Myocyte (in vitro differentiated cells): ENCODE measurements around the gene PAN3. TPM values are rescaled to one million over a fixed set of nuclear protein-coding genes. Genes with fewer than 3 reads are reported as not detected.
"Not testable (repeated sequence)": the region's sequence is repeated elsewhere in the genome, so short reads cannot be mapped to it uniquely, and the experiment has no call there.

ENCODE experiments used
- DNase-seq: peaks from one replicate; pipeline ENCODE4 v3.0.0-alpha.2; 2012; ENCODE audit warnings: low read depth
- polyA plus RNA-seq: library from polyadenylated mRNA; unstranded; fragments of >200 nt; gene quantifications from one replicate; pipeline ENCODE4 v1.2.1, GENCODE V29; 2012; ENCODE audit warnings: missing spikeins
- total RNA-seq: library from RNA; depleted of rRNA; stranded (reverse); fragments of >200 nt; gene quantifications from 2 replicates; pipeline ENCODE4 v1.2.3, GENCODE V29; 2014

The PAN3 gene, protein sequence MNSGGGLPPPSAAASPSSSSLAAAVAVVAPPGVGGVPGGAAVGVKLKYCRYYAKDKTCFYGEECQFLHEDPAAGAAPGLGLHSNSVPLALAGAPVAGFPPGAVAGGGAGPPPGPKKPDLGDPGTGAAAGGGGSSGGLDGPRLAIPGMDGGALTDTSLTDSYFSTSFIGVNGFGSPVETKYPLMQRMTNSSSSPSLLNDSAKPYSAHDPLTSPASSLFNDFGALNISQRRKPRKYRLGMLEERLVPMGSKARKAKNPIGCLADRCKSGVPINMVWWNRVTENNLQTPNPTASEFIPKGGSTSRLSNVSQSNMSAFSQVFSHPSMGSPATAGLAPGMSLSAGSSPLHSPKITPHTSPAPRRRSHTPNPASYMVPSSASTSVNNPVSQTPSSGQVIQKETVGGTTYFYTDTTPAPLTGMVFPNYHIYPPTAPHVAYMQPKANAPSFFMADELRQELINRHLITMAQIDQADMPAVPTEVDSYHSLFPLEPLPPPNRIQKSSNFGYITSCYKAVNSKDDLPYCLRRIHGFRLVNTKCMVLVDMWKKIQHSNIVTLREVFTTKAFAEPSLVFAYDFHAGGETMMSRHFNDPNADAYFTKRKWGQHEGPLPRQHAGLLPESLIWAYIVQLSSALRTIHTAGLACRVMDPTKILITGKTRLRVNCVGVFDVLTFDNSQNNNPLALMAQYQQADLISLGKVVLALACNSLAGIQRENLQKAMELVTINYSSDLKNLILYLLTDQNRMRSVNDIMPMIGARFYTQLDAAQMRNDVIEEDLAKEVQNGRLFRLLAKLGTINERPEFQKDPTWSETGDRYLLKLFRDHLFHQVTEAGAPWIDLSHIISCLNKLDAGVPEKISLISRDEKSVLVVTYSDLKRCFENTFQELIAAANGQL
- total RNA-seq: 10.0 and 12.5 TPM in 2 replicates
- polyA plus RNA-seq: 6.6 TPM

DNA sequence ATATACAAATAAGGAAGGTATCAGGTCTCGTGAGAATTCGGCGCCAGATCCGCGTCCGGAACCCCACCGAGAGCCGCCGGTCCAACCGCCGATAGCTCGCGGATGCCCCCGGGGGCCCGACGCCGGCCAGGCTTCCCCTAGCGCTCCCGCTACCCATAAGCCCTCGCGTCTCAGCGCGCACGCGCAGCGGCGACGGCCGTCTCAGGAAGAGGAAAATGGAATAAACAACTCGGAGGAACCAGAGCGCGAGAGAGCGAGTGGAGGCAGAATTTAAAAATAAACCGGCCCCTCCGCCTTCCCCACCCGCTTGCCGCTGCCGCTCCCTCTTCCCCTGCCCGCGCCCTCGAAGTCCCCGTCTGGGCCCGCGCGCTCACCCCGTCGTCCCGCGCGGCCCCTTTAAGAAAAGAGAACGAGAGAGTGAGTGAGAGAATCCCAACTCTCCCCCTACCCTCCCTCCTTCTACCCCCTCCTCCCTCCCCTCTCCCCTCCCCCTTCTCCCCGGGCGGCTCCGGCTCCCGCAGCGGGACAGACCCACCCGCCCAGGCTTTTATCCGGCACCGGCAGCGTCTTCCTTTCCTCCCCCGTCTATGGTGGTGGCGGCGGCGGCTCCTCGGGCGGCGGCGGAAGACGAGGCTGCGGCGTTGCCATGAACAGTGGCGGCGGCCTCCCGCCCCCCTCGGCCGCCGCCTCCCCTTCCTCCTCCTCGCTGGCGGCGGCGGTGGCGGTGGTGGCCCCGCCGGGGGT is at the start of gene PAN3:
TSS of gene PAN3 (plus strand) at position 534 of the 744 bp plus-strand sequence. CDS start at position 647, 113 bp downstream.
- peak; percentile 93 for DNase-seq

DNA sequence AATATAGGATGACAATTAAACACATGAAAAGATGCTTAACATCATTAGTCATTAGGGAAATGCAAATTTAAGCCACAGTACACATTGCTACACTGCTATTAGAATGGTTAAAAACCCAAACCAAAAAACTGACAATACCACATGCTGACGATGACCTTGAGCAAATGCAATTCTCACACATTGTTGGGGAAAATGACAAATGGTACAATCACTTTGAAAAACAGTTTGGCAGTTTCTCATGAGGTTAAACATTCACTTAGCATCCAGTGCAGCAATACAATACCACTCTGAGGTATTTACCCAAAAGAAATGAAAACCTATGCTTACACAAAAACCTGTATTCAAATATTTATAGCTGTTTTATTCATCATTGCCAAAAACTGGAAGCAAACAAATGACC is 49.3 kb upstream of the PAN3 start:
- DNase-seq: no peak

DNA sequence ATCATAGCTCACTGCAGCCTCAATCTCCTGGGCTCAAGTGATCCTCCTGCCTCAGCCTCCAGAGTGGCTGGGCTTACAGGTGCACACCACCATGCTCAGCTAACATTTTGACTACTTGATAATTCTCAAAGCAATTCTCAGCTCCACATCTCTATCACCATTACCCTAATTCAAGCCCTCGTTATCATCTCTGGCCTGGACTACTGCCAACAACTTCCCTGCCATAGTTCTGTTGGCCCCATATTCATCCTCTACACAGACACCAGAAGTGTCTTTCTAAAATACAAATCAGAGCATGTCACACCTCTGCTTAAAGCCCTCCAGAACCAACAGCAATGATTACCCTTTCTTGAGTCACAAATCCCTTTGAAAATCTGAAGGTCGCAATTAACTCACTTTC is 45.9 kb upstream of the PAN3 start:
- no peak for DNase-seq

DNA sequence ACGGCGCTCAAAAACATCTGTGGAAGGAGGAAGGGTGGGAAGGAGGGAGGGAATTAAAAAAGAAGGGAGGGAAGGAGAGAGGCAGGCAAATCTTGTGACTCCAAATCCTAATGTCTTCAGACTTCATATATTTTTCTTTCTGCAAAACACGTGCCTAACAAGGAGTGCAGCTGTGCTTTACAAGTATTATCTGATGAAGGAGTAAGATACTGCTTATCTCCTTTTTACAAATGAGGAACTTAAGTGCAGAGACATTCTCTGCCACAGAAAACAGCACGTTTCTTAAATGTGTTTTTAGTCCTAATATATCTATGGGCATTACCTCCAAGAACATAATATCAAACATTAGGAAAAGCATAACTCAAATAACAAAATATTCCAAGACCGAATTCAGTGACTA is 44.5 kb upstream of the PAN3 start:
- no peak for DNase-seq

DNA sequence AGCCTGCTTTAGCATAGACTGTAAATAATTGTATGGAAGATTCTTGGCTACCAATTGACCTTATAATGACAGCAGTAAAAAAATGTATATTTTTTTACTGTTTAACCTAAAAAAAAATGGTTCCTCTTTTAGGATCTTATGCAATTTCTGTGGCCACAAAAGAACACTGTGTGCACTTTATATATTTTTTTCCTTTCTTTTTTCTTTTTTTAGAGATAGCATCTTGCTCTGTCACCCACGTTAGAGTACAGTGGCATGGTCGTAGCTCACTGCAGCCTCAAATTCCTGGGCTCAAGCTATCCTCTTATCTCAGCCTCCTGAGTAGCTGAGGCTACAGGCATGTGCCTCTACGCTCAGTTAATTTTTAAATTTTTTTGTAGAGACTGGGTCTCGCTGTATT is 44.0 kb upstream of the PAN3 start:
- DNase-seq: no peak

DNA sequence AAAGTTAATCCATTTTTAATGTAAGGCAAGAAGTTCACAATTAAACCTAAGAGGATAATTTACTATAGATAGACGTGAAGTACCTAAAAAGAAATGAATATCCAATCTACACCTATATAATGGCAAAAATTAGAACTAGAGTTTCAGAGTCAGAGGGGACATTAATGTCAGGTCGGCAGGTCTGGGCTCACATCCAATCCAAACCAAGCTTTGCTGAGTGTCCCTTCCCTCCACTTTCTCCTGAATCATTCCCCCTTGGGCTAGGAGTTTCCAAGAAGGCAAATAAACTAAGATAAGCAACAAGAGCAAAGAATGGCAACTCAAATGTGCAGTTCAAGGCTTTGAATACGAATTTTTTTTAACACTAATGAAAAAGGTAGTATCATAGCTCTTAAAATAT is 40.8 kb upstream of the PAN3 start:
- no peak for DNase-seq

DNA sequence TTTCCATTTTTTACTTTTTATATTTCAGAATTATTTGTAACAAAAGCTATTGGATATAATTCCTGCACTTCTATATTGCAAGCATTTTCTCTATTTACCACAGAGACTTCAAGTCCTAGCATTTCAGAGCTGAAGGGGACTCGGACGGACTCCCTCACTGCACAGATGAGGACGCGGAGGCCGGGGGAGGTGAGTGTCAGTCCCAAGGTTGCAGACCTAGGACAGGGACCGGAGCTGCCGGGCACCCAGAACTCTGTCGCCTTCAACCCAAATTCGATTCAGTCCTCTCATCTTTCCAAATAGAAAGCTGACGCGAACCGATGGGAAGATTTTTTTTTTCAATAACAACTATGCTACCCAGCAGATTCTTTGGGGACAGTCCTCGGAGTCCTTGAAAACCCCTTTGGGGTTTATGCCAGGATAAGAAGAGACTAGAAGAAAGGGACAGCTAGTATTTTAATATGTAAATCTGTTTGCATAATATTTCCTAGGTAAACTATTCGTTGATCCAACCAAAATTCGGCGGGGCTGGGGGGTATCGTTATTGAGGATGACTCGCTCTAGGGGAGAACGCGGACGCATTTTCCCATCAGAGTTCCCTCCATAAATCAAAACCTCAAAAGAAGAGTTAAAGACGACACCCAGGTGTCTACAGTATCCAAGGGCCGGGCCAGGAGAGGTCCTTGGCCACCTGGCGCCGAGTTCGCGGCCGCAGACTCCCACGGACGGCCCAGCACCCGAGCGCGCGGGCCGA is 38.8 kb upstream of the PAN3 start:
- DNase-seq: no peak

DNA sequence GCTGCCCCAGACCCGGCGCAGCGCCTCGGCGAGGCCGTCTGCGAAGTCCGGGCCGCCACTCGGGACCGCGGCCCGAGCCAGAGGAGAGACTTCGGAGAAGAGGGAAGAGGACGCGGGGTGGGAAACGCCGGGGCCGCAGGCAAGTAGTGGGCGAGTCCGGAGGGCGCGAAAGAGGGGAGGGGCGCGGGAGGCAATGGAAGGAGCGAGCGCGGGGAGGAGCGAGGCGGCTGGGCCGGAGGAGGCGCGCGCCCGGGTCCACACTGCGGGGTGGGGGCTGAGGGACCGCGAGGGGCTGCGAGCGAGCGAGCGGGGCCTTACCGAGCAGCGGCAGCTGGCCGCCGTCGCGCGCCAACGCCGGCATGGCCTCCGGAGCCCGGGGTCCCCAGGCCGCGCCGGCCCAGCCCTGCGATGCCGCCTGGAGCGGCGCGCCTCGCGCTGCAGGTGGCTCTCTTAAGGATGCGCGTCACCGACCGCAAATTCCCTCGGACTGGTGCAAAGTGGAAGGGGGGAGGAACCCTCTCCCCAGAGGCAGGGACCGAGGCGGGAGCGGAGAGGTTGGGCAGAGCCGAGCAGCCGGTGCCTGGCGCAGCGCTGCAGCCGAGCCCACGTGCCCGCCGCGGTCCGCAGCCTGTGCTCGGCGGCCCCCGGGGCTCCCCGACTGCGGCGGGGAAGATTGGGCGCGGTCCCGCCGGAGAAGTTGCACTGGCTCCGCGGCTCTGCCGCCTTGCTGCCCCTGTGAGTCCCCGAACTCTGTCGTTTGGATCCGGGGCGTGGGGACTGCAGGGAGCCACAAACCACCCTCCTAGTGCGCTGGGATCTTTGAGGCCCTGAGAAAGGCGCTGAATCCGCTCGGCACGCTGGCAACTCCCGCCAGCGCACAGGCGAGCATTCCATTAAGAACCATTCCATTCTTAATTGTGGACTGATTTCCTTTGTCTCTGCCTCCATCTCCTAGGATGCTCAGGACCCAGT is 37.9 kb upstream of the PAN3 start, which contains the start of gene FLT3:
TSS of gene FLT3 (minus strand) at position 427 of the 972 bp plus-strand sequence. CDS start at position 361, 66 bp downstream.
- peak; percentile 5 for DNase-seq

DNA sequence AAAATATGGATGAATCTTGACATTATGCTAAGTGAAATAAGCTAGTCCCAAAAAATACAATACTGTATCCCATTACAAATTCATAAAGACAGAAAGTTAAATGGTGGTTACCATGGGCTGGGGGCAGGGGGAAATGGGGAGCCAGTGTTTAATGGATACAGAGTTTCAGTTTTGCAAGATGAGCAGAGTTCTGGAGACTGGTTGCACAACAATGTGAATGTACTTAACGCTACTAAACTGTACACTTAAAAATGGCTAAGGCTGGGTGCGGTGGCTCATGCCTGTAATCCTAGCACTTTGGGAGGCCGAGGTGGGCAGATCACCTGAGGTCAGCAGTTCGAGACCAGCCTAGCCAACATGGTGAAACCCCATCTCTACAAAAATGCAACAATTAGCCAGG is 36.5 kb upstream of the PAN3 start:
- not testable (repeated sequence) for DNase-seq

DNA sequence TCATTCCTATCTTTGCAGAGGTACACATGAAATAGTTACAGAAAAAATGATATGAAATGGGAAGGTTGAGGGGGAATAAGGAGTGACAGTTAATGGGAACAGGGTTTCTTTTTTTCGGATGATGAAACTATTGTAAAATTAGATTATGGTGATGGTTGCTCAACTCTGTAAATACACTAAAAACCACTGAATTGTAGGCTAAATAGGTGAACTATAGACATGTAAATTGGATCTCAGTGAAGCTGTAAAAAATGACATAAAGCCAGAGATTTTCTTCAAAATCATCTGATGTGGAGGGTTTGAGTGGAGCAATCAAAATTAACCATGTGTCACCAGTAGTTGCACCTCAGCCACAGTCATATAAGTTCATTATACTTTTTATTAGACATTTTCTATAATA is 31.4 kb upstream of the PAN3 start:
- no peak for DNase-seq

DNA sequence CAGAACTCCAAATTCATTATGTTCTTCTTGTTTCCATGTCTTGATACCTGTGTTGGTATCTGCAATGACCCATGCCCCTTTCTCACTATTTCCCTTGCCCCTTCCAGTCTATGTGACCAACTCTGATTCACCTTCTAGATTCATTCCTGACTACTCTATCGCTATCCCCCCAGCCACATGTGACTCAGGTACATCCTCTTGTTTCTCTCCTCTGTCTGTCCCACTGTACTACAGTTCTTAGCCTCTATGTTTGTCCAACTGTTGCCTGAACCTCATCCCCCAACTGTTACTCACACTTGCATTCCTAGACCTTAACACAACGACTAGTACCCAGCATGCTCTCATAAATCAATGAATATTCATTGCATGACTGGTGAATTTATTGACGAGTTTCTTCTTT is 27.9 kb upstream of the PAN3 start:
- DNase-seq: no peak

DNA sequence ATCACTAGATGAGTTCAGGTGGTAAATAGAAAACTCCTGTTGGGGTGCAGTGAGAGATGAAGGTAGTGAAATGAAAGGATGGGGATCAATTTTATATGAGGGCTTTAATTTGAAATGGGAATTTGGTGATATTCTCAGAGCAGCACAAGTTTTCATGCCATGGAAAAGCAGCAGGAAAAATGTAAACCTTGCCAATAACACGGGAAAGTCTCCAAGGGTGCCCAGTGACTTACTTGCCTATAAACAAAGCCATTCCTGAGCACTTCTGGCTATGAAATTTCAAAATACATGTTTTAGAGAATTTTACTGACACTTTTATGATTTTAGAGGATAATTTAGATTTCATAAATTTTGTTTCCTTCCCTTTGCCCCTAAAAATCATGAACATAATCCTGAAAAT is 21.6 kb upstream of the PAN3 start:
- DNase-seq: no peak

DNA sequence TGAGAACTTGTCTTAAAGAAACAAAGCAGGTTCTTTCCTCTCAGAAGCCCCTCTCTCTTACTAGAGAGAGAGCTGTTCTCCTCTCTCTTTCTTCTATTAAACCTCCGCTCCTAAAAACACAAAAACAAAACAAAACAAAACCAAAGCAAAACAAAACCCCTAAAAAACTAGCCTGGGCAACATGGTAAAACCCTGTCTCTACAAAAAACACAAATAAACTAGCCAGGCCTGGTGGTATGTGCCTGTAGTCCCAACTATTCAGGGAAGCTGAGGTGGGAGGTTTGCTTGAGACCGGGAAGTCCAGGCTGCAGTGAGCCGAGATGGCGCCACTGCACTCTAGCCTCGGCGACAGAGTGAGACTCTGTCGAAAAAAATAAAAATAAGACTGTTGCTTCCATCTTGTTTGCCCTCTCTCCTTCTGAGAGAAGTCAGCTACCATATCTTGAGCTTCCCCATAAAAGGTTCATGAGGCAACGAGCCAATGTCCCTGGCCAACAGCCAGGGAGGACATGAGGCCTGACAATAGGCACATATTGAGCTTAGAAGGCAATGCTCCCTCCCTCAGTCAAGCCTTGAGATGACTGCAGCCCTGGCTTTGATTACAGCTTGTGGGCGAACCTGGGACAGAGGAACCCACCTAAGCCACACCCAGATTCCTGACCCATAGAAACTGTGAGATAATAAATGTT is 20.5 kb upstream of the PAN3 start:
- peak; percentile 16 for DNase-seq

DNA sequence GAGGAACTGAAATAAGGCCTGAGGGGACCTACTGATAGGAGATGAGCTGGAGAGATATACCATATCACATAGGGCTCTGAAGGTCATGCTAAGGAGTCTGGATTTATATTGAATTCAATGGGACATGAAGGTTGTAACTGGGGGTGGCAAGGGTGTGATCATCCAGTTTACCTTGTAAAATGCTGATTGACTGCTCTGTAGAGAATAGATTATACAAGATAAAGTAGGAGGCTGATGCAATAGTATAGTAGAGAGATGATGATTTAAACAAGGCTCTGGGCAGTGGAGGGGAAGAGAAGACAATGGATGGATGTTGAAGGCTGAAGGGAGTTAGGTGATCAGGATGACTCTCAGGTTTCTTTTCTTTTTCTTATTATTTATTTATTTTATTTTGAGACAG is 18.0 kb upstream of the PAN3 start:
- DNase-seq: no peak

DNA sequence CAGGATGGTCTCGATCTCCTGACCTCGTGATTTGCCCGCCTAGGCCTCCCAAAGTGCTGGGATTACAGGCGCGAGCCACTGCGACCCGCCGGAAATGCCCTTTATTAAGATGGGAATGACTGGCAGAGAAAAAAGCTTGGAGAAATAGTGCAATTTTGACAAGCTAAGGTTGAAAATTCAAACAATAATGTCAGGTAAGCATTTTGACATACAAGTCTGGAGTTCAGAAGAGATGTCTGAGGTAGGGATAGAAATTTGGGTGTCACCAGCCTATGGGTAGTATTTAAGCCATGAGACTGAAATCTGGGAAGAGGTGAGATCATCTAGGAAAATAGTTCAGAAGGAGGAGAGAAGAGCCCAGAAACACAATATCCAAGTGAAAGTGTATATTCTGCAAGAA is 17.1 kb upstream of the PAN3 start:
- no peak for DNase-seq

DNA sequence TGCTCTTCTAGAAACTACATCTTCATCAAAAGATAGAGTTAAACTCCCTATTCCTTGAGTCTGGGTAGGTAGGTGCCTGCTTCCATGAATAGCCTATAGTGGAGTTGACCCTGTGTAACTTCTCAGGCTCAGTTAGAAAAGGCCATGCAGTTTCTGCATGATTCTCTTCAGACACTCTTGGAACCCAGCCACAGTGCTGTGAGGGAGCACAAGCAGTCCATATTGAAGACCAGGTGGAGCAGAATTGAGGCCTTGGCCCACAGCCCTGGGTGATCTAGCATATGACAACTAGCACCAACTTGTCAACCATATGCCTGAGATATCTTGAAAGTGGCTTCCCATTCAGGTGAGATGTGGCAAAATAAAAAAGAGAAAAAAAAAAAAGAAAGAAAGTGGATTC is 10.3 kb upstream of the PAN3 start:
- DNase-seq: no peak

DNA sequence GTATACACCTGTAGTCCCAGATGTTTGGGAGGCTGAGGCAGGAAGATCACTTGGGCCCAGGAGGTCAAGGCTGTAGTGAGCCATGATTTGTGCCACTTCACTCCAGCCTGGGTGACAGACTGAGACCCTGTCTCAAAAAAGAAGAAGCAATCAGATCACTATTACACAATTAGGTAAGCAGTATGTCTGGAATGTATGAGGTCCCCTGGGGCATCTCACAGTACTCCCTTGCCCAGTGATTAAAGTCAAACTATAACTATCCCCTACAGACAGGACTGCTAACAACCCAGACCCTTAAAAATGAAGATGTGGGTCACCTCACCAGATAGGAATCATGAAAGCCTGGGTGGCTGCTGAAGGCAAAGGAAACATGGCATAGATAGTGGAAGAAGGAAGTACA is 9.4 kb upstream of the PAN3 start:
- DNase-seq: no peak

DNA sequence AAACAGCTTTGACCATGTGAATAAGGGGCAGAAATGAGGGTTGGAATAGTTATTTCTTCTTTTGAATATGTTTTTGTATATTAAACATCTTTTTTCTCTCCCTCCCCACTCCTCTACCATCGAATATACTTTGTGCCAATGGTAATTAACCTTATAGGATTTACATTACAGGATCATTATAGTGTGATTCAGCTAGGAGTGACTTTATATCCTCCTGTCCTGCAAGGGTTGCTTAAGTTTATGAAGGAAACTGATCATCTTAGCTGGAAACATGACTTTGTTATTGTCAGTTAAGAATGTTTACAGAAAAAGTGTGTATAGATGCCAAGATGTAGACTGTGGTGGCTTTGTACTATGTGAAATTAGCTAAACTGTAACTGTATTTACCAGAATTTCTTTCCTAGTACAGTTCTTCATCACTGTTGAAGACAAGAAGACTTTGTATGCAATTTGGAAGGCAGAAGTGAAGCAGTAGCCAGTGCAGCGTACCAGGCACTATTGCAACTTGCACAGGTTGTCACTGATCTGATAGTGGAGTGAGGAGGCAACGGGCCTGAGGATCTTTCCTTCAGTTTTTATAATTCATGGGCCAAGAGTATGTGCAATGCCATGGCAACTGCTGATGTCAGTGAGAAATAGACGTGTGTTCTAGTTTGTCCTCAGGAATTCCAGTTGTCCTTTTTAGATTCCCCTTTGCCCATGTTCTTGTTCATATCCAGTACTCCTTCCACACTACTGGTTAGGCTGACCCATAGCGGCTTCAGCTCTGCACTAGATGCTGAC is 8.2 kb upstream of the PAN3 start:
- DNase-seq: no peak
